HG03439 (cell line): ENCODE data around the gene CD300E.
"Not testable (repeated sequence)": the region's sequence is repeated elsewhere in the genome, so short reads cannot be mapped to it uniquely, and the experiment has no call there.

Source experiments
- ATAC-seq: cut with Tn5 transposase; IDR thresholded peaks from one replicate; pipeline ENCODE4 v1.9.1; 2021; ENCODE audit warnings: mild to moderate bottlenecking, moderate library complexity; ENCODE audit not compliant: unreplicated experiment

The CD300E gene

GRCh38 chr17:74636541-74637085, 13.1 kb upstream of the CD300E start:
- ATAC-seq = not testable (repeated sequence)

DNA sequence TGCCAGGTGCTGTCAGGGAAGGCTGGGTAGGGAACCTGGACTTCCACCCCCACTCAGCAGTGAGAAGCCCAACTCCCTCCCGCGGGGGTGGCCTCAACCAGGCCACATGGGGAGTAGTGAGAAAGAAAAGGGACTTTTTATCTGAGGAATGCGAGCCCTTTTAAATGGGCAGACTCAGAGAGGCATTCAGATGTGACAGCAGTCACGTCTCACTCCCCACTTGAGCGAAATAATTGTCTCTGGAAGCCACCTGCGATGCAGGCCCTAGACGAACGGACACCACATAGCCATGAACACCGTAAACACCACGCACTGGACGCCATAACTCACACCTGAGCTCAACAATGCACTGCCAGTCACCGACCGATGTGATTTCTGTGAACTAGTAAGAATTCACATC, 11.9 kb upstream of the CD300E start:
- no peak for ATAC-seq

DNA sequence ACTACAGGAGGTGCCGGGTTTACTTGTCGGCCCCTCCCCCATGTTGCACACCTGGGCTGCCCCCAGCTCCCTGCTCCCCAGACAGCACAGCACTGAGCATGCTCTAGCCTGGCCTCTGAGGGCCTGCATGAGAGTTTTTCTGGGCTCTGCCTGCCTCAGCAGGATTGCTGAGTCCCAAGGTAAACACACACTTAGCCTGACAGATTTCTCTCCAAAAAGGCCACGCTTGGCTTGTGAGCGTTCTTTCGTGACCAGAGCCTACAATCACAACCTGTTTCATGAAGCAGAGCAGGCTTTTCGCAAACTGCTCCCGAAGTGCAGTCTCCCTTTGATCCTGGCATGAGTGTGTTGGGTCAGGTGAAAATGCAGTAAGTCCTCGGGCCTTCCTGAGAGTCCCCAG, 9.8 kb upstream of the CD300E start:
- ATAC-seq = no peak

DNA sequence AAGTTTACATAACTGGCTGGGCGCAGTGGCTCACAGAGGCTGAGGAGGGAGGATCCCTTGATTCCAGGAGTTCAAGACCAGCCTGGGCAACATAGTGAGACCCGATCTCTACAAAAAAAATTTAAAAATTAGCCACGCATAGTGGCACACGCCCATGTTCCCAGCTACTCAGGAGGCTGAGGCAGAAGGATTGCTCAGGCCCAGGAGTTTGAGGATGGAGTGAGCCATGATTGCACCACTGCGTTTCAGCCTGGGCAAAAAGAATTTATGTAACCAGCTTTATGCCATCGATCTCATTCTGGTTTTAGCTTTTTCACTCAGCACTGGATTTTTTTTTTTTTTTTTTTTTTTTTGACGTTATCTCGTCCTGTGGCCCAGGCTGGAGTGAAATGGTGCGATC, 9.1 kb upstream of the CD300E start:
- no peak for ATAC-seq

DNA sequence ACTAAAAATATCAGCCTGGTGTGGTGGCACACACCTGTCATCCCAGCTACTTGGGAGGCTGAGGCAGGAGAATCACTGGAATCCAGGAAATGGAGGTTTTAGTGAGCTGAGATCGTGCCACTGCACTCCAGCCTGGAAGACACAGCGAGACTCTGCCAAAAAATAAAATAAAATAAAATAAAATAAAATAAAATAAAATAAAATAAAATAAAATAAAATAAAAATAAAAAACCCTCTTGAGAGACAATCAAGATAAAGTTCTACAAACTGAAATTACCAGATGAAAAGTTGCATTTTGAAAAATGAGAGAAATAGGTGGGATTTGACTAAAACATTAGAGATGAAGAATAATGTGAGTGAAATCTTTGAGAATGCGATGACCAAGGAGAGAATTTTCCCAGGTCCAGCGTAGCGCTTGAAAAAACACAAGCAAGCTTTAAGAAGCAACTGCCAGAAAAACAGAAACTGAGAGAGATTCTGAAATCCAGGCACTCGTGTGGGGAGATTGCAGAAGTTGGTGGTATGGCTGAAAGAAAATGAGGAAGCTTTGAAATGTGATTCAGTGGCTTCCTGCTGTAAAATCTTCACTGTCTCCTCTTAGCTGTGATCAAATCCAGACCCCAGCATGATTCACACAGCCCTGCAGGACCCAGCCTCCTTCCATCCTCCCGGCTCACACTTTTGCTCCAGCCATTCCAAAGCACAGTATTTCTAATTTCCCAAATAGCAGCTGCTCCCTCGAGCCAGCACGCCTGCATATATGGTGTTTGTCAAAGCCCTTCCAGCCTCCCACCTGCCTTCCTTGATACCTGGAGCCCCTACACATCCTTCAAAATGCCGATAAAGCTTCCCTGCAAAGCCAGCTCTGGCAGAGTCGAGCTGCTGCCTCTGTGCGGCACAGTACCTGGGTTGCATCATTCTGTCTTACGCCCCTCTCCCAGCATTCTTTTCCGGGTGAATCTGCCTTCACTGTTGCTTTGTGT, 8.2 kb upstream of the CD300E start:
- no peak for ATAC-seq

DNA sequence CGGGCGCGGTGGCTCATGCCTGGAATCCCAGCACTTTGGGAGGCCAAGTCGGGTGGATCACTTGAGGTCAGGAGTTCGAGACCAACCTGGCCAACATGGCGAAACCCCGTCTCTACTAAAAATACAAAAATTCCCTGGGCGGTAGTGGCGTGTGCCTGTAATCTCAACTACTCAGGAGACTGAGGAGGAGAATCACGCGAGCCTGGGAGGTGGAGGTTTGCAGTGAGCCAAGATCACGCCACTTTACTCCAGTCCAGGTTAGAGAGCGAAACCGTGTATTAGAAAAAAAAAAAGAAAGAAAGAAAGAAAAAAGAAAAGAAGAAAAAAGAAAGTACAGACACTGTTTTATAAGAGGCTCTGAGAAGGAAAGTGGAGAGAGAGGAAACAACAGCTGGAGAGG, 6.7 kb upstream of the CD300E start:
- not testable (repeated sequence) for ATAC-seq

- no peak for ATAC-seq
These were observed 2.1 kb upstream of the CD300E start for GRCh38 chr17:74625661-74626060.

DNA sequence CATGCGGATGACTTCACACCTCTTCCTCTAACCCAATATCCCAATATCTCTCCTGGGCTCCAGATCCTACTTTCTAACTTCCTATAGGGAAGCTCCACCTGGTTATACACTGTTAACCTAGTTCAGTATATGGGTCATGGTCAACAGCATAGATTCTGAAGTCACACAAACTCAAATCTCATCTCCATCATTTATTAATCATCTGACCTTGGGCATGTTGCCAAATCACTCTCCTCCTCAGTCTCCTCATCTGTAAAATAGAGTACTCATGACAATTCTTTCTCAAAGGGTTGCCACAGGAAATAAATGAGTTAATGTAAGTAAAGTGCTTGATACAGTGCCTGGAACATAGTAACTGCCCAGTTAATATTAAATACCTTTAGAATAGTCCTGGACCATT, 593 bp upstream of the CD300E start:
- no peak for ATAC-seq

GRCh38 chr17:74619077-74619673, 4.4 kb downstream of the CD300E start:
- no peak for ATAC-seq

- ATAC-seq = no peak
These were observed 5.1 kb downstream of the CD300E start for GRCh38 chr17:74618451-74618850.

DNA sequence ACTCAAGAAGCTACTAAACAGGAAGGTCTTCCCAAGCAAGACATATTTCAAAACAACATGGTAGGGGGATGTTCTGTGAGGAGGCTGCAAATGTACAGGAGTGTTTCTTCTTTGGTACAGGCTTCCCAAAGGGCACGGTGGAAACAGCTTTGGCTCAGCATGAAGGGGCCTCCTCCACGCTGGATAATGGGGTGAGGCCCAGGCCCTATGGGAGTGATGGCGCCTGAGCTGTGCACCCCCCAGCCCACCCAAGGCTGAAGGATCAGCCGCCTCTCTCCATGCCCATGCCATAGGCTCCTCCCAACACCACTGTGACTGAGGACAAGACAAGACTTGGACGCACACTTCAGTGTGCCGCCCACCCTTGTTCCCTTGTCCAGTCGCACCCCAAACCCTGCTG, 6.8 kb downstream of the CD300E start:
- no peak for ATAC-seq

GRCh38 chr17:74612046-74612445, 11.5 kb downstream of the CD300E start:
- ATAC-seq = no peak

- ATAC-seq = no peak
These were observed 13.4 kb downstream of the CD300E start for GRCh38 chr17:74610108-74610507.

- ATAC-seq = no peak
These were observed 15.0 kb downstream of the CD300E start for GRCh38 chr17:74608511-74608910.

- ATAC-seq = no peak
These were observed 16.3 kb downstream of the CD300E start for GRCh38 chr17:74607221-74607620.

GRCh38 chr17:74606050-74606449, 17.5 kb downstream of the CD300E start:
- ATAC-seq = no peak

- no peak for ATAC-seq
These were observed 18.2 kb downstream of the CD300E start for GRCh38 chr17:74605361-74605760.

- no peak for ATAC-seq
These were observed 18.8 kb downstream of the CD300E start for GRCh38 chr17:74604761-74605160.

- ATAC-seq = no peak
These were observed 19.3 kb downstream of the CD300E start for GRCh38 chr17:74604200-74604599.

- no peak for ATAC-seq
These were observed 19.8 kb downstream of the CD300E start for GRCh38 chr17:74603746-74604145.

DNA sequence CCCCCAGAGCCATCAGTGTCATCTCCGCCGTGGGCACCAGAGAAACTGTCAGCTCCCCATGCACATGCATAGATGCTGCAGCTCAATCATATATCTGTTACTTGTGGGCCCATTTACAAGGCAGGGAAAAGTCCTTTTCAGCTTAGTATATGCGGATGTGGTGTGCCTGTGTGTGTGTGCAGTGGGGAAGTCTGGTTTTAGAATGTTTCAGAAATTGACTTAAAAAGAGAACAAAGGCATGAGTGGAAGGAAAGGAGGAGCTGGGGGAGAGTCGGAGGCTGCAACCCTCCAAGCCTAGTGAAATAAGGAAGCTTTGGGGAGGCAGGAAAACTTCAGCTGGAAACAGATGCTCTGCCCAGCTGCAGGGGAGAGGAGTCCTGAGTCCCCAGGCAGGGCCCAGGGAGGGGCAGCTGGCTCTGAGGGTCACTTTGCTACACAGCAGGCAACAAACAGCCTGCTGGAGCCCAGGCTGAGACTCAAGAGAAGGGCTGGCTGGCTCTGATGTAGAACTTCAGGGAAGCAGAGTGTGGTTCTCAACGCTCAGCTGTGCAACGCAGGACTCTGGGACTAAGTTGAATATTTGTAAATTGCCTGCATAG, 20.4 kb downstream of the CD300E start:
- ATAC-seq = no peak
